Fibroblast of peridontal ligament (primary cell): ENCODE results near the gene GCLC.
A peak's percentile ranks its signal among the peaks of the same experiment; 100 is the strongest.
"Not testable (repeated sequence)": the region's sequence is repeated elsewhere in the genome, so short reads cannot be mapped to it uniquely, and the experiment has no call there.

Experiments
- DNase-seq: peaks from one replicate; pipeline ENCODE4 v3.0.0-alpha.2; 2010; ENCODE audit errors: extremely low read depth

The GCLC gene

DNA sequence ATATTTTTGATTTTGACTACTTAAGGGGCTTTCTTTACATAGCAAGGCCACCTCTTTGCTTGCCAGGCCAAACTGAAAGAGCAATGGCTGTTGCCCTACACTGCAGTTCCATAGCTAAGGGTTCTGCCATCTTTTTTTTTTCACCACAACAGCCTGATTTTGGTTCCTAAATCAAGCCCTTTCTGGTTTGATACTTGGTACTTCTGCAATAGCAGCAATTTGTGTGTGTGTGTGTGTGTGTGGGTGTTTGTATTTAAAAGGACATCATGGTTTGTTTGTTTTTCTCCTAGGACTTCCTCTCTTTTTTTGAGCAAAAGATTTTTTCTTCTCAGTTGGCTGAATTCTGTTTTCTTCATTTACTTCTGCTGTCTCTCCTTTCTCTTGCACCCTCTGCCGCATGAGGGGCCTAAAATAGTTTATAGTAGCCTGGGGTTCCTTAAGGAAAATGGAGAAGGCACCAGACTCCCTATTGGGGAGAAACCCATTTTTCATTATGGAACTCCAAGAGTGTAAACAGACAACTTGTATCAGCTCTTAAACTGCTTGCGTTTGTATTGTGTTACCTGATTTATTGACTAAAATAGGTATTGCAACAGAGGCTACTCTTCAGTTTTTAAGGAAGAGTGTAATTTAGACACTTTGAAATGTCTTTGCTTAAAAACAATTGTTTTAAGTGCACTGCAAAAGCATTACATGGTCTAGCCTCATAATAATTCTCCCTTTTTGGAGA, 12.2 kb upstream of the GCLC start:
- DNase-seq: no peak

GRCh38 chr6:53553600-53553999, 8.7 kb upstream of the GCLC start:
- DNase-seq: not testable (repeated sequence)

- not testable (repeated sequence) for DNase-seq
Observed at GRCh38 chr6:53551681-53552080, 6.8 kb upstream of the GCLC start.

- DNase-seq: peak; percentile 95
Observed at GRCh38 chr6:53547811-53548496, 3.1 kb upstream of the GCLC start.

DNA sequence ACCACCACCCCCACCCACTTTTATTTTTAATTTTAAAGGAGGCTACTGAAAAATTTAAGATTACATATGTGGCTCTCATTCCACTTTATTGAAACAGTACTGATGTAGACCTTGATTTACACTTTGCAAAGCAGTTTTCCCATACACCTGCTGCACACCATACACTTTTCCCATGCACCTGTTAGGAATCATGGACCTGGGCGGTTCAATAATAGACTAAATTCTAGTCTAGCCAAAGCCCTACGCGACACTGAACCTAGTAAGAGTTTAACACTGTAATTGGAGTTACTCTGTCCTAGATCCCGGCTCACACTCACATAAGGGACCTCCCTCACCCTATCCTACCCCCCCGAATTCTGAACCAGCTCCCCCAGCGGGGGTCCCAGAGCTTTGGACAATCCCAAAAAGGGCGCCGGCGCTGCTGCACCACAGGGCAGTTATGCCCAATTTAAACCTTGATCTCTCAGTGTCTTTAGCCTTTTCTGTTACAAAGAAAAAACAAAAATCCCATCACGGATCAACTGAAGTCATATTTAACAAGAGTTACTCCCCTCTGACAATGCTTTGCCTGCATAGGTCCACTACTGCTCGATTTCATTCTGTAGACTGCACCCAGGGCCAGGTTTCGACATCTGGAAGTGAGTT, 2.4 kb upstream of the GCLC start:
- DNase-seq: no peak

GRCh38 chr6:53546281-53546680, 1.4 kb upstream of the GCLC start:
- peak; percentile 18 for DNase-seq

DNA sequence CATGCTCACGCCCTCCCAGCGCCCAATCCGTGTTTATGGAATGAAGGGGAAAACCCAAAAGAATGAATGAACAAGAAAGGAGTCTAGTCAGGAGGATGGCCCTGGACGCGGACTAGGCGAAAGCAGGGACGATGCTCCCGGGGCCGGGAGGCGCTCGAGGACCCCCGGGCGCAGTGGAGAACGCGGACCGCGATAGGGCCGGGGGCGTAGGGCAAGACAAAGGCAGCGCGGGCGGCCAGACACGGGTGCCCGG, 758 bp downstream of the GCLC start:
- no peak for DNase-seq

GRCh38 chr6:53543359-53544216, 1.3 kb downstream of the GCLC start:
- peak; percentile 40 for DNase-seq

- DNase-seq: no peak
Observed at GRCh38 chr6:53541900-53542299, 3.0 kb downstream of the GCLC start.

DNA sequence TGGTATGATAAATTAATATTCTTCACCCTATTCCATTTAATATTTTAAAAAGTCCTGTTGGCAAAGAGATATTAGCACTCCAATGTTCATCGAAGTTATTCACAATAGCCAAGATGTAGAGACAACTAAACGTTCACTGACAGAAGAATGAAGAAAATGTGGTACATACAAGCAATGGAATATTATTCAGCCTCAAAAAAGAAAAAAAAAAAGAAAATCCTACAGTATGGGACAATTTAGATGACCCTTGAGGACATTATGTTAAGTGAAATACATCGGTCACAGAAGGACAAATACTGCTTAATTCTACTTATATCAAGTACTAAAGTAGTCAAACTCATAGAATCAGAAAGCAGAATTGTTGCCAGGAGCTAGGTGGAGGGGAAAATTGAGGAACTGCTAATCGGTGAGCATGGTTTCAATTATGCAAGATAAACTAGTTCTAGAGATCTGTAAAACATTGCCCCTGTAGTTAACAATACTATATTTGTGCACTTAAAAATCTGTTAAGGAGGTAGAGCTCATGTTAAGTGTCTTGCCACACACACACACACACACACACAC, 4.7 kb downstream of the GCLC start:
- no peak for DNase-seq

DNA sequence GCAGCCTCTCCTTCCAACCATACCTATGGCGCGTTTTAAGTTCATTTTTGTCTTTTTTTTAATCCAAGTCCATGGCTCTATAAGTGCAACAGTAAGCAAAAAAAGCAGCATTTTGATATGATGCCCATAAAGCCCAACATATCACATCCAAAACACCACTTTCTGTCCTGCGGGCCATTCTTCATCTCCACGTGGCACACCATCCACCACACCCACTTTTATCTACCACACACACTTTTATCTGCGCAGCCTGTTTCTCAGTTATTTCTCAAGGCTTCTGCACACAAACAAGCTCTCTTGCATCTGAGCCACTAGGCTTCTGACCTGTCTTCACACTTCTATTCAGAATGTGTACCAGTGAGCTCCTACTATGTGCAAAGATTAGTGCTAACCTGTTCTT, 5.3 kb downstream of the GCLC start:
- DNase-seq: no peak

DNA sequence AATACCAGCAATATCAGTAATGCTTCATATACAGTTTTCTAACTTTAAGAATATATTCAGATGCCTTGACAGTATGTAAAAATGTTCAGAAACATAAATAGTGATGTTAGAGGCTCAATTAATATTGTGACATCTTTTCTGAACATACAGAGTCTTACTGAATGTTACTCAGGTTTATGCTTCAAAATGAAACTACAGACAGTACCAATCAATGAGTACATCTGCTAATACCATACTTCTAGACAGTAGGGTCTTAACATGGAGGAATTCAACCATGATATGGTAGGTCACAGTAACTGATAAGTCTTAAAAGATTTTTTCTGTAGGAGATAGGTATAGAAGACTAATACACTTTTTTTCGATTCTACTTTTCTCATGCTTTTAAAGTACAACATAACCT, 8.3 kb downstream of the GCLC start:
- no peak for DNase-seq

- DNase-seq: no peak
Observed at GRCh38 chr6:53532942-53533341, 12.0 kb downstream of the GCLC start.

GRCh38 chr6:53532061-53532797, 12.7 kb downstream of the GCLC start:
- DNase-seq: no peak

- no peak for DNase-seq
Observed at GRCh38 chr6:53530780-53531386, 14.0 kb downstream of the GCLC start.

DNA sequence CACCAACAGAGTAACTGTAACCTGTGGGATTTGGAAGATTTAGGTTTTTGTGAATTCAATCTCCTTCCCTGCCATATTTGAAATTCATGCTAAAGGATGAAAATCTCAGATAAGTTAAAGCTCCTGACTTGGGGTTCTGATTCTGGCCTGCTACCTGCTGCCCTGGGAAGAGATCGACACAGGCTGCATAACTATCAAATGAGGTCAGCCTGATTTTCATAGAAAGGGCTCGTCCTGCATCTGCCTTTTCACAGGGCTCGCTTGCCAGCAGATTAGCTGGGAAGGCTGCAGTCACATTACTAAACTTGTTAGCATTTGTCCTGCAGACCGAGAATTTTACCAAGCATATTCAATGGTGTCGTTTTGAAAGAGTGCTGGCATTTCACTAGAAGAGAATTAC, 14.6 kb downstream of the GCLC start:
- DNase-seq: no peak

GRCh38 chr6:53529324-53530036, 15.4 kb downstream of the GCLC start:
- no peak for DNase-seq

DNA sequence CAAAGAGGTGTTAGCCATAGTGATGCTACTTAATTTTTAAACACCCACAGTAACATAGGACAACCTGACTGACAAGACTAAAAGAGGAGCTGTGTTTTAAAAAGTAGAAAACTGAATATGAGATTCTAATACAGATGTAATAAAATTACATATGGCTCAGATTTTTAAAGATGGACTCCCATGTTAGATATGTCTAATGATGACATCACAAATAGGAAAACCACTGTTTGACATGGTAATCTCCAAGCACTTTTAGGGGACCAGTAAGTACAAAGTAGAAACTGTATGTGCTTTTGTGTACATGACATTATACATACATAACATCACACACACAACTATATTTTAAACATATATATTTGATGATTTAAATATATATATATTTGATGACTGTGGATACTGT, 16.8 kb downstream of the GCLC start:
- DNase-seq: no peak

GRCh38 chr6:53527249-53527765, 17.6 kb downstream of the GCLC start:
- no peak for DNase-seq

GRCh38 chr6:53526000-53526399, 18.9 kb downstream of the GCLC start:
- DNase-seq: no peak
